ENCODE measurements around the gene TSHB.

TSHB gene

DNA sequence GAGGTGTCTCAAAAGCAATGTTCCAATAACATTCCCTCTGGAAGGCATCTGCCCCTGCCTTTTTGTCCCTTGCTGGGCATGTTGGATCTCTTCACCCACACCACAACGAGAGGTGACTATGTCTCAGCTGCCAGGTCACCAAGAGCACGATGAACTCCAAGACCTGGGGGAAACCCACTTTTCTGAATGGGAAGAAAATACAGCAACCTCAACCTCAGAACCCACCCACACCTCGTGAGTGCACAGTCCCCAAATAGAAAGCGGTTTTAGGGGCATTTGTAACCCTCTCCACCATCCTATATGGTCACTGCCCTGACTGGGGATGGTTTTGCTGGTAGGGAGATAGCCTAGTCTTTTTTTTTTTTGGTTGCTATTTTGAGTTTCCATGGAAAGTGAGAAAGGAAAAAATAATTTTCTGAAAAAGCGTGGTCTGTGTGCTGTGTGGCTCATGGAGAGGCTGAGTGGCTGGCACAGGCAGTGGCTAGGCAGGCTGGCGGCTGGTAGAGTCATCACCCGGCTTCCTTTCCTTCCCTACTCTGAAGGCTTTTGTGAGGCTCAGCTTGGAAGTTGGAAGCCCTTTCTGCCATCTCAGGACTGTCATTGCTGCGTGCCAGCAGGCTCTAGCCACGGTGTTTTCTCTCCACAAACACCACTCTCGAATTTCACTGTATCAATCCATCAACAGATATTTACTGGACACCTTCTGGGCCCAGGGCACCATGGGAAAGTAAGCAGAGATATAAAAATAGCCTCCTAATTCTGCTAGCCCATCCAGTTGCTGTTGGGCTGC lies 43.9 kb downstream of the TSHB start:
- no peak for TF ChIP-seq CTCF (IDR thresholded peaks at IDR 0.05; ENCODE audit: control insufficient read depth, extremely low read depth, insufficient read depth)
- DNase-seq (ENCODE audit: low read depth), result no peak

GRCh38 chr1:115074839-115075534 lies 45.4 kb downstream of the TSHB start:
- no peak overlapping the region for H3K4me3 ChIP-seq (ENCODE audit: low read depth, low read length)
- TF ChIP-seq CTCF (IDR thresholded peaks at IDR 0.05; ENCODE audit: control insufficient read depth, extremely low read depth, insufficient read depth), result no peak
- DNase-seq (ENCODE audit: low read depth), result no peak

More for the DNA sequence above, 43.9 kb downstream of the TSHB start:
- no peak overlapping the region for H3K4me3 ChIP-seq (ENCODE audit: low read depth, low read length)

- H3K4me3 ChIP-seq (ENCODE audit: low read depth, low read length), result no peak overlapping the region
- TF ChIP-seq CTCF (IDR thresholded peaks at IDR 0.05; ENCODE audit: control insufficient read depth, extremely low read depth, insufficient read depth), result no peak
- DNase-seq (ENCODE audit: low read depth), result no peak
These were observed 46.8 kb downstream of the TSHB start for GRCh38 chr1:115076384-115076915.

DNA sequence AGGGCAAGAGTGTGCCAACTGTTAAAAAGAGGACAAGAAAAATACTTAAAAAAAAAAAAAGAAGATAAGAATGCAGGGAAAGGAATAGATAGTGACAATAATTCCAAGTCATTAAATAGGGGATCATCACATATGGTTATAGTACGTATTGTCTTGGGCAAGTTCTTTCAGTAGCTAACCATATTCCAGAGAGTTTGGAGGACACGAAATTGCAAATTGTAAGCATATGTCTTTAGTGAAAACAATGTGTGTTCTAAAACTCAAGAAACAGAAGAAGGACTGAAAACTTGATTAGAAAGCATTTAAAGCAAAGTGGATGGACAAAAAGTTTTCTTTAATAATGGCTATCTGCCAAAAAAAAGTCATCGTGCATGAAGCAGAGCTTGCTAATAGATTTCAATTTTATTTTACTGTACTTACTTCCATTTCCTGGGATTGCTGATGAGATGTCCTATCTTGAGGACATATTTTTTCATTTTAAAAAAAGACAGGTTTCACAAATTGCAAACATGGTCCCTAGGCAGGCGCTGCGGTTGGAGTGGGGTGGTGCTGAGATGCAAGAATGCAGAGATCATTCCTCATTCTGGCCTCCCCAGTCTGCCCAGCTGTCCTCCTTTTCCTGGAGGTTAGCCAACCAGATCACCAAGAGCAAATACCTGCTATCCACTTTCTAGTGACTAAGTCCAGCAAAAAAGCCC lies 47.8 kb downstream of the TSHB start:
- no peak for DNase-seq (ENCODE audit: low read depth)
- H3K4me3 ChIP-seq (ENCODE audit: low read depth, low read length), result no peak overlapping the region
- no peak for TF ChIP-seq CTCF (IDR thresholded peaks at IDR 0.05; ENCODE audit: control insufficient read depth, extremely low read depth, insufficient read depth)

DNA sequence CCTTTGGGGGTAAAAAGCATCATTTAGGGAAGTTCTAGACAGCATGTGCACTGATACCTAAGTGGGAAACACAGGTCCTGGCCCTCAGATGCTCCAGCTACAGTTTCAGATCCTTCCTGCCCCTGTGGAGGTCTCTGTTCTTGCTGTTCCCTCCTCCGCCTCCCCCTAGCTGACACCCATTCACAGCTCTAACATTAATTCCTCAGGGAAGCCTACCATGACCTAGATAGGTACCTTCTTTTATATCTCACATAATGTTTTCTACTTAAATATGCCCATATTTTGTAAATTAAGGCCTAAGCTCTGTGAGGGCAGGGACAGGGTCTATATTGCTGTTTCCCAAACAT lies 48.3 kb downstream of the TSHB start:
- no peak for DNase-seq (ENCODE audit: low read depth)
- H3K4me3 ChIP-seq (ENCODE audit: low read depth, low read length), result no peak overlapping the region
- TF ChIP-seq CTCF (IDR thresholded peaks at IDR 0.05; ENCODE audit: control insufficient read depth, extremely low read depth, insufficient read depth), result no peak

- TF ChIP-seq CTCF (IDR thresholded peaks at IDR 0.05; ENCODE audit: control insufficient read depth, extremely low read depth, insufficient read depth), result no peak
- no peak for DNase-seq (ENCODE audit: low read depth)
- H3K4me3 ChIP-seq (ENCODE audit: low read depth, low read length), result no peak overlapping the region
These were observed 49.1 kb downstream of the TSHB start for GRCh38 chr1:115078708-115079107.

Data from LNCaP clone FGC (cell line).